Tibial artery (tissue), 4 donors: ENCODE measurements around the gene MCF2L.
A peak's percentile ranks its signal among the peaks of the same experiment; 100 is the strongest.

Source experiments
- DNase-seq, 2 donors: peaks; one replicate each; pipeline ENCODE4 v3.0.0-alpha.2; 2019
- H3K27ac ChIP-seq, 2 donors: fragments of 200-600 bp; sonication (generic) in 1 of 2; 1 replicate in 1 of 2; 2 replicates in 1 of 2; pipeline ENCODE4 v1.5.1; 2018 to 2019; ENCODE audit warnings: mild to moderate bottlenecking in 1 of 2
- H3K27me3 ChIP-seq, 2 donors: fragments of 200-600 bp; sonication (generic) in 1 of 2; one replicate each; pipeline versions ENCODE4 v1.5.1 to v1.6.0; 2016 to 2019
- H3K36me3 ChIP-seq, 3 donors: fragments of 200-600 bp; sonication (generic) in 2 of 3; one replicate each; pipeline ENCODE4 v1.5.1; 2016 to 2019; ENCODE audit warnings: mild to moderate bottlenecking in 2 of 3
- H3K4me1 ChIP-seq, 4 donors: fragments of 200-600 bp; sonication (generic) in 2 of 4; 1 replicate in 3 of 4; 2 replicates in 1 of 4; pipeline ENCODE4 v1.5.1; 2016 to 2019
- H3K4me3 ChIP-seq, 2 donors: fragments of 200-600 bp; sonication (generic) in 1 of 2; 1 replicate in 1 of 2; 2 replicates in 1 of 2; pipeline ENCODE4 v1.5.1; 2018 to 2019; ENCODE audit warnings: mild to moderate bottlenecking in 2 of 2
- H3K9me3 ChIP-seq, 3 donors: fragments of 200-600 bp; sonication (generic) in 1 of 3; one replicate each; pipeline ENCODE4 v1.5.1; 2016 to 2019
- CTCF ChIP-seq, 2 experiments: fragments of 200-600 bp in 1 of 2; fragments of 450-650 bp in 1 of 2; IDR thresholded peaks; one replicate each; pipeline ENCODE4 v1.5.1; 2017 to 2019; ENCODE audit warnings: antibody characterized with exemption in 2 of 2, mild to moderate bottlenecking in 1 of 2, moderate library complexity in 1 of 2
- intact Hi-C: fragments of 100-400 bp; cut with DNase I; formaldehyde crosslinking; loops from one replicate; pipeline ENCODE4 v1.15.0; 2023; ENCODE audit warnings: low total_unique reads

The MCF2L gene

DNA sequence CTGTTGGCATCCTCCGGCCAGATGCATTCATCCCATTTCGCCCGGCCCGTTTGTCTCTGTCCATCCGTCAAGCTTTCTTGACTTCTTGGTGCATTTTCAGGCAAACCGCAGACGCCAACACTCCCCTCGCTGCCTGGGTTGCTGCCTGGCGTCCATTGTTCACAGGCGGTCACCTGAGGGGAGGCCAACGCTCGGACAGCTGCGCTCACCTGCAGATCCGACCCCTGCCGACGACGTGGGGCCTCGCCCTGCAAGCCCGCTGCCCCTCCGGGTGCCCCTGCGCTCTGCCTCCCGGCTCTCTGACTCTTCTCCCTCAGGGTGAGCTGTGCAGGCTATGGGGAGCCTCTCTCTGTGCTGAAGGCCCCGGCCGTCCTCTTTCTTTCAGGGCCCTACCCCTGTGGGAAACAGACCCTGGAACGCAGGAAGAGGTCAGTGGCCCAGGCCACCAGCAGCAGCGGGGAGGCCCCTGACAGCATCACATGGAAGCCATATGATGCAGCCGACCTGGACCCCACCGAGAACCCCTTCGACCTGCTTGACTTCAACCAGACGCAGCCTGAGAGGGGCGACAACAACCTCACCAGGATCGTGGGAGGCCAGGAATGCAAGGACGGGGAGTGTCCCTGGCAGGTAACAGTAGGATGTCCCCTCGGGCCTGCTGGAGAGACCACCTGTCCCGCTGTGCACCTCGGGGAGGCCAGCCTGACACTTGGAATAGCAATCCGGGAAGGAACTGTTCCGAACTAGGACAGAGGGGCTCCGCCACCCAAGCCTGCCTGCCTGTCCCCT, 174.6 kb downstream of the MCF2L start:
- intact Hi-C loops = no loop called here
- Histone ChIP-seq H3K27me3 (peaks cover 0 to 8% of the 10 kb centered on the region in 2 donors), H3K9me3 (no peaks in the 10 kb centered on the region), H3K4me3 (no peak overlapping the region), H3K36me3 (no peaks in the 10 kb centered on the region), H3K4me1 (no peaks in the 10 kb centered on the region), H3K27ac (no peak overlapping the region)
- peak in 1 of 2 donors; percentile 55 for DNase-seq
- no peak for TF ChIP-seq CTCF (IDR thresholded peaks at IDR 0.05)

DNA sequence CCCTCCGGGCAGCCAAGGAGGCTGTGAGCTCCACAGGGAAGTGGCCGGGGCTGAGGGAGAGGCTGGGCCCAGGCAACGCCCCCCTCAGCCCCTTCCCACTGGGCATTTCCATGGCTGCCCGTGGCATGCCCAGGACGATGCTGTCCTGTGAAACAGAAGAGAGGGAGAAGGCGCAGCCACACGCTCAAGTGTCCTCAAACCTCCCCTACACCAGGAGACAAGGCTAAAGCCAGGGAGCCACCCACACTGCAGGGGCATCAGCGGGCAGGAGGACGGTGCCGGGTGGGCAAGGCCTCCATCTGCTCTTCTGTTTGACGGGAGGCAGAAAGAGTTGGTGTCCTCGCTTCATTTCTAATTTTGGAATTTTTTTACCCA, 175.2 kb downstream of the MCF2L start:
- peaks cover 0 to 8% of the 10 kb centered on the region in 2 donors for H3K27me3 ChIP-seq
- no peaks in the 10 kb centered on the region for H3K36me3 ChIP-seq
- DNase-seq = no peak
- no peak for TF ChIP-seq CTCF (IDR thresholded peaks at IDR 0.05)
- H3K9me3 ChIP-seq = no peaks in the 10 kb centered on the region
- H3K4me3 ChIP-seq = no peak overlapping the region
- intact Hi-C loops = no loop called here
- no peaks in the 10 kb centered on the region for H3K4me1 ChIP-seq
- H3K27ac ChIP-seq = no peak overlapping the region

- Histone ChIP-seq H3K4me3 (no peak overlapping the region), H3K27me3 (peaks cover 0 to 8% of the 10 kb centered on the region in 2 donors), H3K9me3 (no peaks in the 10 kb centered on the region), H3K4me1 (no peaks in the 10 kb centered on the region), H3K27ac (no peak overlapping the region), H3K36me3 (no peaks in the 10 kb centered on the region)
- TF ChIP-seq CTCF (IDR thresholded peaks at IDR 0.05) = no peak
- DNase-seq = no peak
- intact Hi-C loops = no loop called here
These were observed 176.5 kb downstream of the MCF2L start for GRCh38 chr13:113145496-113145895.

- H3K4me3 ChIP-seq = no peak overlapping the region
These were observed 177.0 kb downstream of the MCF2L start for GRCh38 chr13:113145911-113146598.

GRCh38 chr13:113146750-113147149, 177.7 kb downstream of the MCF2L start:
- Histone ChIP-seq H3K4me3 (no peak overlapping the region), H3K4me1 (no peaks in the 10 kb centered on the region), H3K27me3 (peaks cover 0 to 8% of the 10 kb centered on the region in 2 donors), H3K9me3 (no peaks in the 10 kb centered on the region), H3K36me3 (no peaks in the 10 kb centered on the region), H3K27ac (no peak overlapping the region)
- intact Hi-C loops = no loop called here
- TF ChIP-seq CTCF (IDR thresholded peaks at IDR 0.05) = no peak
- DNase-seq = no peak

More at GRCh38 chr13:113145911-113146598, 177.0 kb downstream of the MCF2L start:
- H3K27ac ChIP-seq = no peak overlapping the region
- intact Hi-C loops = no loop called here
- no peak for DNase-seq
- H3K27me3 ChIP-seq = peaks cover 0 to 8% of the 10 kb centered on the region in 2 donors
- H3K36me3 ChIP-seq = no peaks in the 10 kb centered on the region
- no peak for TF ChIP-seq CTCF (IDR thresholded peaks at IDR 0.05)
- no peaks in the 10 kb centered on the region for H3K4me1 ChIP-seq
- no peaks in the 10 kb centered on the region for H3K9me3 ChIP-seq
